Measurements from ENCODE around the gene EML4. TPM values are rescaled to one million over a fixed set of nuclear protein-coding genes. Genes with fewer than 3 reads are reported as not detected.

Gene EML4
- total and polyA plus RNA-seq, 2 of the 13 experiments (the other 11 are each of a cell fraction or from before 2014, with no cell fraction given): 243 to 476 TPM

DNA sequence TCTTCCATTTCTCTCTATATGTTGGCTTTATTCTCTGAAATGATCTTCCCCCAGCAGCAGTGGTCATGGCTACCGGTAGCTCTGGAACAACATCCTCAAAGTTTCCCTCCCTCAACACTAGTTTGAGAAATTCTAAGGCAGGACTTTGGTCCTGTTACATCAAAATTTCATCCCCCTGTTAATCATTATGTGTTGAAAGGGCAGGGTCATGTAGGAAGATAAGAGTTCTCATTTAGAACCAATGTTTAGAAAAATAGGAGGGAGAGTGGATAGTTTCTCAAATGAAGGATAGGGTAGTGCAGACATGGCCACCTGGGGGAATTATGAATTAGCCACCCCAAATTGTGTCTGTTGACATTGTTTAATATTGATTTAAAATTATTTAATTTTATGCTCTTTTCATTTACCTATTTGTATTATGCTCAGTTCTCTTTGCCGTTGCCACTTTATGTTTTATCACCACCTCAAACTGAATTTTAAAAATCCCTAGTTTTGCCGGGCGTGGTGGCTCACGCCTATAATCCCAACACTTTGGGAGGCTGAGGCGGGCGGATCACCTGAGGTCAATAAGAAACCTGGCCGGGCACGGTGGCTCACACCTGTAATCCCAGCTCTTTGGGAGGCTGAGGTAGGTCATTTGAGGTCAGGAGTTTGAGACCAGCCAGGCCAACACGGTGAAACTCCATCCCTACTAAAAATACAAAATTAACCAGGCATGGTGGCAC is 22.3 kb downstream of the EML4 start (continued):
- TF ChIP-seq RFX5 (IDR thresholded peaks at IDR 0.05; ENCODE audit: low read depth, low read length): no peak
- TF ChIP-seq KDM6A (CRISPR knock-in tag; IDR thresholded peaks at IDR 0.05; ENCODE audit: low read depth): peak; percentile 88
- no peak for TF ChIP-seq SRSF1 (optimal IDR thresholded peaks at IDR 0.05; ENCODE audit: low read depth, low read length)
- TF ChIP-seq ZNF614 (CRISPR knock-in tag; IDR thresholded peaks at IDR 0.05; ENCODE audit: borderline replicate concordance): peak; percentile 87; the same call in 1 of the 2 replicates
- TF ChIP-seq, protein P1, sequence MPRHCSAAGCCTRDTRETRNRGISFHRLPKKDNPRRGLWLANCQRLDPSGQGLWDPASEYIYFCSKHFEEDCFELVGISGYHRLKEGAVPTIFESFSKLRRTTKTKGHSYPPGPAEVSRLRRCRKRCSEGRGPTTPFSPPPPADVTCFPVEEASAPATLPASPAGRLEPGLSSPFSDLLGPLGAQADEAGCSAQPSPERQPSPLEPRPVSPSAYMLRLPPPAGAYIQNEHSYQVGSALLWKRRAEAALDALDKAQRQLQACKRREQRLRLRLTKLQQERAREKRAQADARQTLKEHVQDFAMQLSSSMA (CRISPR knock-in tag; IDR thresholded peaks at IDR 0.05): no peak
- TF ChIP-seq TARDBP (CRISPR knock-in tag; IDR thresholded peaks at IDR 0.05): peak; percentile 91
- TF ChIP-seq STAT5B (CRISPR knock-in tag; IDR thresholded peaks at IDR 0.05): no peak
- TF ChIP-seq ZNF367 (CRISPR knock-in tag; IDR thresholded peaks at IDR 0.05; ENCODE audit: borderline replicate concordance): no peak
- no peak for TF ChIP-seq TBX3 (IDR thresholded peaks at IDR 0.05; ENCODE audit: borderline replicate concordance)
- TF ChIP-seq ZNF550 (CRISPR knock-in tag; IDR thresholded peaks at IDR 0.05; ENCODE audit: borderline replicate concordance): no peak
- no peak for TF ChIP-seq SOX6 (IDR thresholded peaks at IDR 0.05)
- TF ChIP-seq SOX6 (CRISPR knock-in tag; IDR thresholded peaks at IDR 0.05): peak; percentile 87
- 0 out of 2 replicates have a peak, but pooled peaks have one; percentile 68 for TF ChIP-seq KLF6 (CRISPR knock-in tag; IDR thresholded peaks at IDR 0.05)
- TF ChIP-seq HNRNPH1 (optimal IDR thresholded peaks at IDR 0.05; ENCODE audit: low read depth, low read length): no peak
- TF ChIP-seq TEAD3 (CRISPR knock-in tag; optimal IDR thresholded peaks at IDR 0.05; ENCODE audit: borderline replicate concordance): peak; percentile 59
- TF ChIP-seq ZNF709 (CRISPR knock-in tag; IDR thresholded peaks at IDR 0.05): no peak
- peak; percentile 93; the same call in 1 of the 2 replicates for TF ChIP-seq ZSCAN9 (CRISPR knock-in tag; IDR thresholded peaks at IDR 0.05; ENCODE audit: borderline replicate concordance)
- no peak for TF ChIP-seq SP140L (CRISPR knock-in tag; IDR thresholded peaks at IDR 0.05; ENCODE audit: borderline replicate concordance)
- TF ChIP-seq ZNF776 (CRISPR knock-in tag; IDR thresholded peaks at IDR 0.05): no peak
- TF ChIP-seq POLR2AphosphoS5 (IDR thresholded peaks at IDR 0.05; ENCODE audit: low read depth, low read length): no peak; the same call in 1 of the 2 replicates
- TF ChIP-seq, protein P2, sequence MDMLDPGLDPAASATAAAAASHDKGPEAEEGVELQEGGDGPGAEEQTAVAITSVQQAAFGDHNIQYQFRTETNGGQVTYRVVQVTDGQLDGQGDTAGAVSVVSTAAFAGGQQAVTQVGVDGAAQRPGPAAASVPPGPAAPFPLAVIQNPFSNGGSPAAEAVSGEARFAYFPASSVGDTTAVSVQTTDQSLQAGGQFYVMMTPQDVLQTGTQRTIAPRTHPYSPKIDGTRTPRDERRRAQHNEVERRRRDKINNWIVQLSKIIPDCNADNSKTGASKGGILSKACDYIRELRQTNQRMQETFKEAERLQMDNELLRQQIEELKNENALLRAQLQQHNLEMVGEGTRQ (IDR thresholded peaks at IDR 0.05; ENCODE audit: low read depth, low read length): no peak
- TF ChIP-seq, protein P2 (CRISPR knock-in tag; IDR thresholded peaks at IDR 0.05; ENCODE audit: borderline replicate concordance): no peak
- no peak for TF ChIP-seq ZBTB8A (CRISPR knock-in tag; IDR thresholded peaks at IDR 0.05; ENCODE audit: borderline replicate concordance, low read depth)
- no peak for TF ChIP-seq RAD51 (IDR thresholded peaks at IDR 0.05; ENCODE audit: borderline replicate concordance)
- TF ChIP-seq KDM4B (CRISPR knock-in tag; IDR thresholded peaks at IDR 0.05): peak; percentile 52; the same call in 1 of the 2 replicates
- no peak for TF ChIP-seq TBL1XR1 (IDR thresholded peaks at IDR 0.05; ENCODE audit: borderline replicate concordance, low read length, partially characterized antibody)
- peak; percentile 33 for TF ChIP-seq GATAD1 (CRISPR knock-in tag; IDR thresholded peaks at IDR 0.05)
- no peak for TF ChIP-seq YEATS2 (CRISPR knock-in tag; IDR thresholded peaks at IDR 0.05; ENCODE audit: borderline replicate concordance)
- TF ChIP-seq NFYB (CRISPR knock-in tag; IDR thresholded peaks at IDR 0.05): no peak
- TF ChIP-seq TFDP2 (CRISPR knock-in tag; IDR thresholded peaks at IDR 0.05): 0 out of 2 replicates have a peak, but pooled peaks have one; percentile 57

Measured in HepG2 (cell line).